Activated gamma-delta T cell (primary cell): ENCODE measurements around the gene RIMS1.

Experiments used
- DNase-seq: peaks from one replicate; lab custom pipeline; 2025; lab: John Stamatoyannopoulos, UW

RIMS1 gene

GRCh38 chr6:72348926-72349325 lies 462.6 kb downstream of the RIMS1 start:
- DNase-seq: no peak

DNA sequence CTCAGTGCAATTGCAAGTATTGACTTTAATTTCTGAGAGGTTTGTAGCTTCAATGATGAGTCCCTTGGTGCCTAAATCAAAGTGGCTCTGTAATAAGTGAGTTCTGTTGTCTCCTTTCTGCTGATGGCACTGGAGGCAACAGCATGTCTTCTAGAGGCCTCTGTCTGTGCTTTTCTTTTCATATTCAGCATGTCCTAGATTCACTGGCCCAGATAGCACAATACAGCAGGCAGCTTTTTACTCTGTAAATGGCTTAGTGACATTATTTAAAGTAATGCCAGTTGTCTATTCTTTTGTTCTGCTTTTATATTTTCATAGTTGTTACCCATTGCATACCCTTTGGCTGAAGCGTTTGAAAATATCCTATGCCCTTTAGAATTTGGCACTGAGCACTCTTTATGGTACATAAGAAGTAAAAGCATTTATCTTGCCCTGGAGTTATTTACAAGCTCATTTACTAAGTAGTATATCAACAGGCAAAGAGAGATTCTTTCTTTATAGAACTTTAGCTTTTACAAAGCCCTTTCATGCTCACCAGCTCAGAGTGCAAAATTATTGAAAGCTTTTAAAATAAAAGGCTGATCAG lies 464.0 kb downstream of the RIMS1 start:
- DNase-seq: no peak

GRCh38 chr6:72363844-72364740 lies 477.7 kb downstream of the RIMS1 start:
- DNase-seq: no peak

GRCh38 chr6:72365773-72366172 lies 479.4 kb downstream of the RIMS1 start:
- DNase-seq: no peak

DNA sequence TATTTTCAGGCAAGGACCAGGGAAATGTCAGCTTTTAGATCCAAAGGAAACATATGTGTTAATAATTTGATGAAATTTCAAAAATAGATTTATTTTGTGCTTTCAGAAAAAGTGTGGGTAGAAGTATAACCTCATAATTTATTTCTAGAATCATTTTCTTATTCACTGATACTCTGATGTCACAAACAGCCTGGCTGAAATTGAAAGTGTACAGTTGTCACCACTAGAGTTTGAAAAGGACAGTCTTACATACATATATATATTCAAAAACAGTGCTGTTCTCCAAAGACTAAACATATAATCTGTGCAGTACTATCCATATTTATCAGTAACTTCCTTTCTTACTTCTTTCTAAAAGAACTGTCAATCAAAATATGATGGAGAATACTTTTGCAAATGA lies 481.1 kb downstream of the RIMS1 start:
- DNase-seq: no peak

- DNase-seq: no peak
These were observed 485.1 kb downstream of the RIMS1 start for GRCh38 chr6:72371473-72371872.

- no peak for DNase-seq
These were observed 487.8 kb downstream of the RIMS1 start for GRCh38 chr6:72374172-72374571.

DNA sequence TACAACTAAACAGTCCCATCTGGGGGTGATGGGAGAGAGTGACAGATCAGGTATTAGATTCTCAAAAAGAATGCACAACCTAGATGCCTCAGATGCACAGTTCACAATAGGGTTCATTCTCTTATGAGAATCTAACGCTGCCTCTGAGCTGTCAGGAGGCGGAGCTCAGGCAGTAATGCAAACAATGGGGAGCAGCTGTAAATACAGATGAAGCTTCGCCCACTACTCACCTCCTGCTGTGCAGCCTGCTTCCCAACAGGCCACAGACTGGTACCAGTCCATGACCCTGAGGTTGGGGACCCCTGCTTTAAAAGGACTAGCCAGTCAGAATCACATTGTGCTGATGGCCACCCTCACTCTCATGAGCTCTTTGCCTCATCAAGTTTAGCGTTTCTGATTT lies 488.5 kb downstream of the RIMS1 start:
- no peak for DNase-seq

DNA sequence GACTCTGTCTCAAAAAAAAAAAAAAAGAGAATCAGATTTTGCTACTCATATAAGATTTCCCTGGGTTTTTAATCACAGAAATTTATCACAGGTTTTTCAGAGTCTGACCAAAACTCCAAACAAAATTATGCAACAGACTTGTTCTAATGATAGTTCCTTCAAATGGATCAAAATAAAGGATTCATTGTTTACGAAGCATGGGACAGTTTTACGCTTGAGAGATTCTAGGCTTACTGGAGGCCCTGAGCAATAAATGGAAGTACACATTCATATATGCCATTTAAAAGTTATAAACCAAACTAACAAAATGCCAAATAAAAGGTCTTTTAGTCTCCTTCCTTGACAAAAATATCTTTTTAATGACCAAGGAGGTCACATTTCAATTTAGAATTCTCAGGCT lies 490.4 kb downstream of the RIMS1 start:
- no peak for DNase-seq

DNA sequence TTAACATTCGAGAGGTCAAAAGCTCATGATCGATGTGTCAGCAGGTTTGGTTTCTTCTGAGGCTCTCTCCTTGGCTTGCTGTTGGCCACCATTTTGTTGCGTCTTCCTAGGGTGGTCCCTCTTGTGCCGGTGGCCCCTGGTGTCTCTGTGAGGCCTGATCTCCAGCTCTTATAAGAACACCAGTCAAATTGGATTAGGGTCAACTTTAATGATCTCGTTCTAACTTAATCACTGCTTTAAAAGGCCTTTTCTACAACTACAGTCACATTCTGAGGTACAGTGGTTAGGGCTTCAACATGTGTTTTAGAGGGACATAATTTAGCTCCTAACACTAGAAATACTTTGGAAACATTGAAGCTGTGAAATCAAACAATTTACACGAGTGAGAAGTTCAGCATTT lies 494.7 kb downstream of the RIMS1 start:
- DNase-seq: no peak

- no peak for DNase-seq
These were observed 496.5 kb downstream of the RIMS1 start for GRCh38 chr6:72382602-72383529.

- no peak for DNase-seq
These were observed 500.0 kb downstream of the RIMS1 start for GRCh38 chr6:72386324-72386723.

- DNase-seq: no peak
These were observed 503.3 kb downstream of the RIMS1 start for GRCh38 chr6:72389698-72390097.

DNA sequence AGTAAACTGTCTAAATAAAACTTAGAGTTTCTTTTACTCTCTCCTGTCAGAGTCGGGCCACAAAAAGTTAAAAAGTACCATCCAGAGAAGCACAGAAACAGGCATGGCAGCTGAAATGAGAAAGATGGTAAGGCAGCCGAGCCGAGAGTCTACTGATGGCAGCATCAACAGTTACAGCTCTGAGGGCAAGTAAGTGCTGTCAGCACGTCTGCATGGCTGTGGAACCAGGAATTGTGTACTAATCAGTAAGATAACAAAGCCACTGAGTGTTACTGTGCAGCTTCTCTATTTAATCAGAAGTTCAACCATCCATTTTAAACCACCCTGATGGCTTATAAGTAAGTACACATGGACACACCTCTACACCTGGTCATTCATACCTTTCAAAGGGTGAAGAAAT lies 504.2 kb downstream of the RIMS1 start:
- DNase-seq: no peak

DNA sequence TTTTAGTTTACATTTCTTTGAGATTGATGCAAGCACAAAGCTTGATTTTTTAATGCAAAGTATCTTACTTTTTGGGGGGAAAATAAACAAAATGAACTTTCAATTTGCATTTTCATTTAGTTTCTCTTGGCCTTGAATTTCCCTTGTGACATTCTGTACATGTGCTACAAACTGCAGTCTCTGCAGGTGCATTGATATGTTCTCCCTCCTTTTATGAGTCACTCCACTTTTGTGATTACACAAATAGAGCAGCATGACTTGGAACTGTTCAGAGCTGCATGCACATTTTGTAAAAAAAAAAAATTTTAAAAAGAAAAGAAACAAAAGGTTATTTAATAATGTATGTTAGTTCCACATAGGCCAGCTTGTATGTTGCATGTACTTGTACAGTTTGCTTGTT lies 515.5 kb downstream of the RIMS1 start:
- no peak for DNase-seq

GRCh38 chr6:72403413-72403812 lies 517.1 kb downstream of the RIMS1 start:
- no peak for DNase-seq

GRCh38 chr6:72406517-72406916 lies 520.2 kb downstream of the RIMS1 start:
- no peak for DNase-seq

- no peak for DNase-seq
These were observed 524.4 kb downstream of the RIMS1 start for GRCh38 chr6:72410769-72411168.

DNA sequence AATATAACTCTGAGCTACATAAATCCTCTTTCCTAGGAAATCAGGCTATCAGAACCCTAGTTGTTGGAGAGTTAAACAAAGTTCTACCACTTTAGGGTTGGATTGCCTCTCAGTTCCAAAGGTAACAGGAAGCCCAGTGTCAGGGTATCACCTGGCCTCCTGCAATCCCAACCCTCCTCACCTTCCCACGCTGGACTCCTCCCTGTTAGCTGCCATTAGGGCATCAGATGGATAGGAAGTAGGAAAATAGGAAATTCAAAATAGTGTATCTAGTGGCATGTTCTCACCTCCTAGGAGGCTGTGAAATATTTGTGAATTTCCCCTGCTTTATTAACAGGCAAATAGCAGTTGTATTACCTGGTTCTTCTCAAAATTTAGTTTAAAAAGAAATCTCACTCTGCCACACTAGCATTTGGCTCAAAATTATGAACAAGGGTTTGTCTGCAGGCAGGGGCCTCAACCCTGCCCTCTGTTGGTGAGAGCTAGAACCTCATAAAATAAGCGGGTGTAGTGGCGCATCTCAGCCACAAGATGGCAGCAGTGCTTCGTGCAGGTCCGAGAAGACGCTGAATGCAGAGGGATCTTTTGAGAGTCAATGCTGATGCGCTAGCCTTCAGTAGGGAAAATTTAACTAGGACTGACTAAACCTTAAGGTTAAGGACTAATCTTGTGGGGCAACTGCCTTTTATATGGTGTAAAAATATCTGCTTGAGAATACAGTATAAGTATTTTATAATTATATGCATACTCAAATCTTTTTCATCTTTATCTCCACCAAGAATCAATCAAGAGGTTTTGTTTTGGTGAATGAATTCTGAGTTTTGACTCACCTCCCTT lies 525.7 kb downstream of the RIMS1 start:
- no peak for DNase-seq

DNA sequence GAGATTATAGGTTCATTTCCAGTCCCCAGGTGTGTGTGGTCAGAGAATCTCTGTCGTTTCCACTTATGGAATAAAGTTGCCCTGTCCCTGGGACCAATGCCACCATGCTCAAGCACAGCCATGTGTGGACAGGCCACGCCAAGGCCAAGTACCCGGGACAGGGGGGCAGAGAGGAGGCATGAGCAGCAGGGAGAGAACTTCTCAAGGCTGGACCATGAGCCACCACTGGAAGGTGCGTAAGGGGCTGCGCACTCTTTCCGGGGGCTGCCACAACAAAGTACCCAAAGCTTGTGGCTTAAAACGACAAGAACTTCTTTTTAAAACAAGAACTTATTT lies 526.3 kb downstream of the RIMS1 start:
- DNase-seq: no peak

- no peak for DNase-seq
These were observed 527.5 kb downstream of the RIMS1 start for GRCh38 chr6:72413884-72414283.

DNA sequence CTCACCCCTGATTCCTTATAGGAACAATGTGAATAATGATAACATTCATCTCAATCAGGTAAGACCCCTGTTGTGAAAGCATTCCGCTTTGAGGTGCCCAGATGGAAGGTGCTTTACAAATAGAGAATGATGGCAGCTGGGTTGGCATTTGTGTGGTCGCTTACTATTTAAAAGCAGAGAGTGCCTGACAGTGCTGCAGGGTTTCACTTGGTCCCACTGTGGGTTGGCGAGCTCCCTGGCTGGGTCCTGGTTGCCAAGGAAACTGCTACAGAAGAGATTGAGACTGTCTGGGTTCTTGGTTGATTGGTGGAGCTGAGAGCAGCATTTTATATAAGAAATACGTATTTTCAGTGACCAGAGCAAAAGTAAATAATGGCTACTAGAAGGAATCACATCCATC lies 528.3 kb downstream of the RIMS1 start:
- no peak for DNase-seq
